HG03139 (cell line): ENCODE measurements around the gene INTU.
"Not testable (repeated sequence)": the region's sequence is repeated elsewhere in the genome, so short reads cannot be mapped to it uniquely, and the experiment has no call there.

ENCODE experiments used
- ATAC-seq: cut with Tn5 transposase; IDR thresholded peaks from one replicate; pipeline ENCODE4 v1.9.1; 2021; ENCODE audit not compliant: unreplicated experiment

The INTU gene

GRCh38 chr4:127632420-127633403 is at the start of gene INTU:
Gene INTU, plus strand, starts transcription at chr4:127632957. Its CDS starts 78 bp downstream, at chr4:127633035.
- peak; percentile 97 for ATAC-seq

- ATAC-seq: not testable (repeated sequence)
These were observed 46.3 kb upstream of the INTU start for GRCh38 chr4:127586496-127586895.

DNA sequence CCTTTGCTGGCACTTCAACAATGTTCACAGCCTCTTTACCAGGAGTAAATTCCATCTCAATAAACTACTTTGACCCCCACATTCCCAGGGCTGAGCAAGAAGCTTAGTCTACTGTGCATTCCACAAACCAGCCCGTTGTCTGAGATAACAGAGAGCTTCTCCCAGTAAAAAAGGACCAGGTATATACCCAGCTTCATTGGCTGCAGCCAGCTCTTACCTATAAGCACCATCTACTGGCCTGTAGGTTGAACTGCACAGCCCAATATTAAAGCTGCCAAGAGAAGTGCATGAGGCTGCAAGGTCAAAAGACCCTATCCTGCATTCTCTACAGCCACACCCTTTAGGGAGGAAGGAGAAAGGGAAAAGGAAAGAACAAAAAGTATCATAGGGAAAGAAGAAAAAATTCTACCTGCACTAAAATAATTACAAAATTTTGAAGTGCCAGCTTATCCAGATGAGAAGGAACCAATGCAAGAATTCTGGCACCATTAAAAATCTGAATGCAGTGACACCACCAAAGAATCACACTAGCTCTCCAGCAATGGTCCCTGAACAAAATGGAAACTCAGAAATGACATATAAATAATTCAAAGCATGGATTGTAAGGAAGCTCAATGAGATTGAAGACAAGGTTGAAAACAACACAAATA is 45.7 kb upstream of the INTU start:
- peak; percentile 98 for ATAC-seq

DNA sequence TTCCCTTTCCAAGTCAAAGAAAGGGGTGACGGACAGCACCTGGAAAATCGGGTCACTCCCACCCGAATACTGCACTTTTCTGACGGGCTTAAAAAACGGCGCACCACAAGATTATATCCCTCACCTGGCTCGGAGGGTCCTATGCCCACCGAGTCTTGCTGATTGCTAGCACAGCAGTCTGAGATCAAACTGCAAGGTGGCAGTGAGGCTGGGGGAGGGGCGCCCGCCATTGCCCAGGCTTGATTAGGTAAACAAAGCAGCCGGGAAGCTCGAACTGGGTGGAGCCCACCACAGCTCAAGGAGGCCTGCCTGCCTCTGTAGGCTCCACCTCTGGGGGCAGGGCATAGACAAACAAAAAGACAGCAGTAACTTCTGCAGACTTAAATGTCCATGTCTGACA is 43.6 kb upstream of the INTU start:
- not testable (repeated sequence) for ATAC-seq

- ATAC-seq: no peak
These were observed 34.1 kb upstream of the INTU start for GRCh38 chr4:127598656-127599055.

DNA sequence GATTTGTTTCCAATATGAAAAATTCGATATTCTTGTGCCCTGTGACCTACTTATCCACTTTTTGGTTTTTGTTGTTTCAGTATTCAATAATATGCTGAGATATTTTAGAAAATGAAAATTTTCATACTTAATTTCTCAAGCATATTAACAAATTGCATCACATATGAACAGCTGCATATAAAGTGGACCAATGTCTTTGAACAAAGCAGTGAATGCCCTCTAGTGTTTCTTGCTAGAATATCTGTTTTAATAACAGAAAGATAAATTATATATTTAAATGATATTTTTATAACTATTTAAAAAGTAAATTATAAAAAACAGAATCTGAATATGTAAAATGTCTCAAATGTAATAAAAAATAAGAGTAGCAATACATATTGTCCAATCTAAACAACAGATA is 31.7 kb upstream of the INTU start:
- ATAC-seq: no peak

DNA sequence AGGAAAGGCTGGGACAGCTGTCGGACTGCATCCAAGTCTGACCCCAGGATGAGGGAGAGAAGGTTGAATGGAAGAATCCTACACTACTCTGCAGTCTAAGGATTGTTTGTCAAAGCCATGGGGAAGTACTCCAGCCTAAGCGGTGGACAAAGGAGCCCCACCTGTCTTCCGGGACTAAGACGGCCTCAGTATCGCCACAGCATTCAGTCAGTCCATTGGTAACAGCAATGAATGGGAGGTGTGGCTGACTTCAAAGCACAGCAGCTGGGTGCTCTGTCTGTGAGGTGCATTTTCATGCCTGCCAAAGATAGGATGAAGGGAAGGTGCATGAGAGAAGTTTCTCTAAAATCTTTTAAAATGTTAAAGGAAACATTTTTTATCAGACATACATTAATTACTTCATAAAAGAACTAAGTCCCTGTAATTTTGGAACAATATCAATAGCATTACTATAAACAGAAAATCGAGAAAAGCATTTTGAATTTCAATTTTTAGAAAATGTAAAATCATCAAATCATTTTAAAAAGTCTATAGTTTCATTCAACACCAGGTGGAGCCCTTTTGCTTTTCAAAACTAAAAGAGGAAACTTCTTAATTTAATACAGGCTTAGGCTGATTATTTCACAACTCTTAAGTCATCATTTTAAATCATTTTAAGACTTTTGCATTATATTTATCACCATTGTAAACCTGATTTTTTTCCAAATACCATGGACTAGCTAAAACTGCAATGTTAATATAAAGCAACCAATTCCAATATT is 27.6 kb upstream of the INTU start:
- no peak for ATAC-seq

DNA sequence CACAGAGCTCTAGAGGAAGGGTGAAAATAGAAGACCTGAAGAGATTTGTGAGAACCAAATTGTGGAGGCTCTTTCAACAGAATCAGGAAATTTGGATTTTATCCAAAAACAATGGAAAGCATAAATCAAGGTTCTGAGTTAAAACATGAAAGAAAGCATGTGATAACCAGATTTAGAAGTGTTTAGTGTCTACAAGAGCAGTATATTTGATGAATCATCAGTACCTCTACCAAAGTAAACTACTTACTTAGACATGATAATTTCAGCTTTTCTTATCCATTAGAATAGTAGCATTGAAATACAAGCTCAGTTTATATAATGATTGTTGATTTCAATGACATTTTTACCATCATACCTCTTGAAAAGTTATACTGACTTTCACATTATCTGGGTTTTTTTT is 25.9 kb upstream of the INTU start:
- no peak for ATAC-seq

GRCh38 chr4:127609484-127609883 is 23.3 kb upstream of the INTU start:
- no peak for ATAC-seq

DNA sequence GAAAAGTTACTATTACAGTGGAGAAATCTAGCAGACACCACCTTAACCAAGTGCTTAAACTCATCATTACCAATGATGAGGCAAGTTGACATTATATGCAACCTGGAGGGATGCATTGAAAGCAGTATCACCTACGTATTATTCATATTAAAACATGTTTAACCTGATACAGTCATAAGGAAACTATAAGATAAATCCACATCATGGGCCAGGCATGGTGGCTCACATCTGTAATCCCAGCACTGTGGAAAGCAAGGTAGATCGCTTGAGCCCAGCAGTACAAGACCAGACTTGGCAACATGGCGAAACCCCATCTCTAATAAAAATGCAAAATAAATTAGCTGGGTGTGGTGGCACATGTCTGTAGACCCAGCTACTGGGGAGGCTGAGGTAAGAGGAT is 22.3 kb upstream of the INTU start:
- no peak for ATAC-seq

GRCh38 chr4:127616898-127617297 is 15.9 kb upstream of the INTU start:
- no peak for ATAC-seq

GRCh38 chr4:127618427-127618826 is 14.3 kb upstream of the INTU start:
- ATAC-seq: no peak

DNA sequence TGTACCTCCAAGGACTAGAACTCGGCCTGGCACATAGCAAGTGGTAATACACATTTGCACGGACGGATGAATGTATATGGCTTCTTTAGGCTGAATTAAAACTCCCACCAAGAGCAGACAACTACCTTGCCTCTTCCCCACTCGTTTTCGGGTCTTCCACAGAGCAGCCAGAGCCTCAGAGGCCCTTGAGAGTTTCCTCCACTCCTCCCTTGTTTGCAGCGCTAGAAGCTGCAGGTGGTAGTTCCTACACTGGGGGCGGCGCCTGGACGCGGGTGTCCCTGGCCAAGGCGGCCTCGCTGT is 10.2 kb upstream of the INTU start:
- no peak for ATAC-seq

- ATAC-seq: peak; percentile 51
These were observed 9.6 kb upstream of the INTU start for GRCh38 chr4:127622921-127623796.

DNA sequence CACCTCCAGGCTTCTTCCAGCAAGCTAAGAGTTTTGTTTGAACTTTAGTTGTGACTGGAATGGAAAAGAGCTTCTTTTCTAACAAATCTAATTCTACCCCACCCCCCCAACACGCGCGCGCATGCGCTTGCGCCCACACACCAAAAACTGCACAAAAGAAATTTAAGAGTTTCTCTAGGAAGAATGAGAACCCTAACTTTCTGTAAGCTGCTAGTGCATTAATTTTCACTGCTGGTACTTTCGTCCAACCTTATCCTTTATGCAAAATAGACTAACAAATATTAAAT is 9.0 kb upstream of the INTU start:
- no peak for ATAC-seq

DNA sequence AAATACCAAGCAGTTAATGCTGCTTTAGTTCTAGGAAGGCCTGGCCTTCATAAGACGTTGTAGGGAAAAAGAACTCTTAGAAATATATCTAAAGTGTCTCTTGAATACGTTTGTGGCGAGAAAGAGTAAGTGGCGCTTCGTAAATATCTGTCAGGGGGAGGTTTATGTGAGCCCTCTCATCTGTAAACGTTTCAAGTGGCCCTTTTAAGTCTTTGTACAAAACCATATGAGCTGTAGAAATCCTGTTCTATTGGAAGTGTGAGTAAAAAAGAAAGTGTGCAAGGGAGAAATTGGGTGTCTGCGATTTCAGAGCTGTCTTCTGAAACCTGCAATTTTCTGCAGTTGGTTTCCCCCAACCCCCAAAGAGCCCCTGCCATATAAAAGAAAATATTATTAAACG is 8.6 kb upstream of the INTU start:
- ATAC-seq: no peak

DNA sequence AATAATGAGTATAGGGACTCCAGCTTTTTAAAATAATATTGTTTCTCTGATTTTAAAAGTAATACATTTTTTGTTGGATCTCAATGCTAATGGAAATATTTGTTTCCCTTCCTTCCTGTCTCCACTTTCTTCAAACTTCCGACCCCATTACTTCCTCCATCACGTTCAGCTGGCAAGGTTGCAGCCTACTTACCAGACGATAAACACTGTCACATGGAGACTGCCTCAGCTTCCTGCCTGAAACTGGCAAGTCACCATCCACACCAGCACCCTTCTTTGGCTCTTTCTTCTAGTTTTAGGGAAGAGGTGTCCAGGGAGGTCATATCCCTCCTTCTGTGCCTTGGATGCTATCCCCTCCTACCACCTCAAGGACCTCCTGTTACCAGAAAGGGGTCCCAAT is 3.4 kb upstream of the INTU start:
- no peak for ATAC-seq

GRCh38 chr4:127630152-127630551 is 2.6 kb upstream of the INTU start:
- no peak for ATAC-seq

DNA sequence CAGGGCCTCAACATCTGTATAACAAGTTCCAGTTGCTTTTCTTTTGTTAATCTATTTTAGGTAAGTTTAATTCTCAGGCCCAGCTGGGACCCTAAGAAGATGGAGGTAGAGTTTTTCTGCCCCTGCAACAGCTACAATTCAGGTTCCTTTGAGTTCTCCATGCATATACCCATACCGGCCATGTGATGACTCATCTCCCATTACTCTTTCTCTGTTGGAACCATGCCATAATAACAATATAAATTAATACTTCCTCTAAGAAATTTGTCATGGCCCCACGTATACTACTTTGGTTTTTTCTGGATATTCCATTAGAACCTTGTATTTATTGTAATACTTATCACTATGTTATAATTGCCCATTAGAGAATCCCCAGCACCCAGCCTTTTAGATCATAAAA is 1.3 kb upstream of the INTU start:
- no peak for ATAC-seq

DNA sequence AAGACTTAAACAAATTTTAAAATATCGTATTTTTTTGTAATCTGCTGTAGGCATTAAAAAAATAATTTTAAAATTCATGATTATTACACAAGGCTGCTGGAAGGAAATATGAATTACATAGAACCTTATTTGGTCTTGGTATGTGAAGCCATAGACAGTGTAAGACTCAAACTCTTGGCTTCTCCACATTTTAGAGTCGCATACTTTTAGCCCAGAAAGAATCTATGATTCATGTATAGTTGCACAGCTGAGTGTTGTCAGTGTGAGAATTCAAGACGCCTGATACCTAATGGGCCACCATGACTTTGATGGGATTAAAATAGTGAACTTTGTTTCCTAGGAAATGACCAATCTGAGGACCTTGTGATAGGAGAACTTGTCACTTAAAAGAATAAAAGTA is 1.4 kb downstream of the INTU start:
- no peak for ATAC-seq

DNA sequence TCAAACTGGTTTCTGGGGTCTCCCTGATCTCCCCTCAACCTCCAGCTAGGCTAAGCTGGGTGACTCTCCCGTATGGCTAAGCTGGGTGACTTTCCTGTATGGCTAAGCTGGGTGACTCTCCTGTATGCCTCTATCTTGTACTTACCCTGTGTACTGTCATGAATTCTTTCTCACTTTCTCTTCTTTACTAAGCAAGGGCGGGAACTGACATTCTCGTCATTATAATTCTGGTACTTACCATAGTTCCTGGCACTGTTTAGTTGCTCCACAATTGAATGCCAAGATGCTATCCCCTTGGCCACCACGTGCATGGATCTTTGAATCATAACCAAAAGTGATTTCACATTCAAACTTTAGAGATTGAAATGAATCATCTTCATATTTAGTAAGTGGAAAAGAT is 8.8 kb downstream of the INTU start:
- no peak for ATAC-seq
